Stomach (tissue), 9 donors: ENCODE data around the gene KRT86. TPM values are rescaled to one million over a fixed set of nuclear protein-coding genes. Genes with fewer than 3 reads are reported as not detected.

Experiments
- DNase-seq, 2 donors: peaks; one replicate each; pipeline versions ENCODE4 v3.0.0 to v3.0.0-alpha.2; 2013 to 2019
- H3K27ac ChIP-seq, 5 donors: fragments of 200-600 bp in 4 of 5; sonication (generic) in 4 of 5; one replicate each; pipeline ENCODE4 v1.5.1; 2013 to 2019; ENCODE audit warnings: mild to moderate bottlenecking in 1 of 5, moderate library complexity in 1 of 5
- H3K27me3 ChIP-seq, 3 donors: fragments of 200-600 bp; sonication (generic); one replicate each; pipeline ENCODE4 v1.5.1; 2017 to 2019; ENCODE audit warnings: mixed run types in 1 of 3
- H3K36me3 ChIP-seq, 4 donors: fragments of 200-600 bp; sonication (generic); 1 replicate in 3 of 4; 2 replicates in 1 of 4; pipeline ENCODE4 v1.5.1; 2016 to 2019
- H3K4me1 ChIP-seq, 4 donors: fragments of 200-600 bp; sonication (generic); one replicate each; pipeline ENCODE4 v1.5.1; 2016 to 2019
- H3K4me3 ChIP-seq, 4 donors: fragments of 200-600 bp; sonication (generic) in 3 of 4; one replicate each; pipeline ENCODE4 v1.5.1; 2016 to 2019; ENCODE audit warnings: mild to moderate bottlenecking in 1 of 4
- H3K9me3 ChIP-seq, 4 donors: fragments of 200-600 bp; sonication (generic); one replicate each; pipeline ENCODE4 v1.5.1; 2016 to 2019
- EP300 ChIP-seq: sonication (generic); formaldehyde crosslinking; IDR thresholded peaks from one replicate; pipeline ENCODE4 v1.6.1; 2017; ENCODE audit warnings: antibody characterized with exemption
- POLR2A ChIP-seq, 4 donors: fragments of 450-650 bp; IDR thresholded peaks; one replicate each; pipeline ENCODE4 v1.6.1; 2016; ENCODE audit warnings: antibody characterized with exemption in 4 of 4, control low read depth in 2 of 4, mild to moderate bottlenecking in 1 of 4, moderate library complexity in 1 of 4
- POLR2AphosphoS5 ChIP-seq, 3 donors: sonication (generic); formaldehyde crosslinking; IDR thresholded peaks; one replicate each; pipeline ENCODE4 v1.6.1; 2016; ENCODE audit warnings: antibody characterized with exemption in 3 of 3
- WGBS, 5 donors: extraction: QIAGEN DNeasy Blood & Tissue Kit in 3 of 5; methylation state at CpG; one replicate each; pipeline versions ENCODE4 v1.1.5 to v1.1.7; 2013 to 2018; 5-methylcytosine and 5-hydroxymethylcytosine counted together
- intact Hi-C: fragments of 100-400 bp; cut with DNase I; formaldehyde crosslinking; loops from one replicate; pipeline ENCODE4 v1.15.1; 2023; ENCODE audit warnings: low total_unique reads
- polyA plus RNA-seq, 3 donors: library from polyadenylated mRNA; stranded (reverse); fragments of 200-250 nt; gene quantifications; one replicate each; pipeline ENCODE4 v1.2.3, GENCODE V29; 2013
- total RNA-seq, 5 donors: library from RNA; depleted of rRNA; stranded (reverse); fragments of >200 nt; gene quantifications; one replicate each; pipeline versions ENCODE4 v1.1.0 to v1.2.3, GENCODE V29; 2014 to 2016
- TF ChIP-seq, protein P1 (sequence below), 7 experiments: fragments of 450-650 bp in 4 of 7; fragments of 200-600 bp in 3 of 7; sonication (generic) in 3 of 7; IDR thresholded peaks; one replicate each; pipeline ENCODE4 v1.5.1; 2016 to 2019; ENCODE audit warnings: antibody characterized with exemption in 7 of 7, control low read depth in 2 of 7, mild to moderate bottlenecking in 1 of 7
- donor health status: healthy with polysubstance abuse.
- donor health status: Bipolar disorder and iron deficiency.
- donor health status: healthy.

Gene KRT86
- total and polyA plus RNA-seq, 8 donors: not detected

DNA sequence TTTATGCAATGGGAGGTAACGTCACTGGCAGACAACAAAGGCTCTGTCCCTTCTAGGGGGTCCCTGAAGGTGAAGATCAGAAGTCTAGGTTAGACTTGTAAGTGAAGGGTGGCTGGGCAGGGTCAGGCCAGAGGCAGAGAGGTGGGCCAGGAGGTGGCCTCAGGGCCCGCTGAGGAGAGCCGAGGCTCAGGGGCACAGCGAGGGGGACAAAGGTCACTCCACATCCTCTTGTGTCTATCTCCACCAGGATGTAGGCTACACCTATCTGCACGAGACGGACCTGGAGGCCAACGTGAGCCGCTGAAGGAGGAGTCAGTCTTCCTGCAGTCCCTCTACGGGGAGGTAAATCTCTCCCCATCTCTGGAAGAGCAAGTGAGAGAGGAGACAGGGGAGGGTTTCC is 72.6 kb downstream of the KRT86 start:
- H3K27me3 ChIP-seq: no peaks in the 10 kb centered on the region
- H3K4me3 ChIP-seq: no peak overlapping the region
- peak; percentile 43 to 76 for DNase-seq
- 38 to 59% (median 44%) methylated on average over 9 of the region's 9 CpGs for WGBS, 5 donors
- H3K27ac ChIP-seq: peak overlapping the region; percentile 54 to 81 (median 74)
- TF ChIP-seq, protein P1, sequence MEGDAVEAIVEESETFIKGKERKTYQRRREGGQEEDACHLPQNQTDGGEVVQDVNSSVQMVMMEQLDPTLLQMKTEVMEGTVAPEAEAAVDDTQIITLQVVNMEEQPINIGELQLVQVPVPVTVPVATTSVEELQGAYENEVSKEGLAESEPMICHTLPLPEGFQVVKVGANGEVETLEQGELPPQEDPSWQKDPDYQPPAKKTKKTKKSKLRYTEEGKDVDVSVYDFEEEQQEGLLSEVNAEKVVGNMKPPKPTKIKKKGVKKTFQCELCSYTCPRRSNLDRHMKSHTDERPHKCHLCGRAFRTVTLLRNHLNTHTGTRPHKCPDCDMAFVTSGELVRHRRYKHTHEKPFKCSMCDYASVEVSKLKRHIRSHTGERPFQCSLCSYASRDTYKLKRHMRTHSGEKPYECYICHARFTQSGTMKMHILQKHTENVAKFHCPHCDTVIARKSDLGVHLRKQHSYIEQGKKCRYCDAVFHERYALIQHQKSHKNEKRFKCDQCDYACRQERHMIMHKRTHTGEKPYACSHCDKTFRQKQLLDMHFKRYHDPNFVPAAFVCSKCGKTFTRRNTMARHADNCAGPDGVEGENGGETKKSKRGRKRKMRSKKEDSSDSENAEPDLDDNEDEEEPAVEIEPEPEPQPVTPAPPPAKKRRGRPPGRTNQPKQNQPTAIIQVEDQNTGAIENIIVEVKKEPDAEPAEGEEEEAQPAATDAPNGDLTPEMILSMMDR (IDR thresholded peaks at IDR 0.05): no peak
- TF ChIP-seq POLR2A (IDR thresholded peaks at IDR 0.05) (no peak), EP300 (no peak), POLR2AphosphoS5 (IDR thresholded peaks at IDR 0.05) (peak in 1 of 3 donors; percentile 17)
- peaks cover 4 to 11% (median 9%) of the 10 kb centered on the region in 4 donors for H3K9me3 ChIP-seq
- H3K4me1 ChIP-seq: peaks cover 47 to 71% (median 50%) of the 10 kb centered on the region in 4 donors
- intact Hi-C loops: no loop called here
- no peaks in the 10 kb centered on the region for H3K36me3 ChIP-seq

- Histone ChIP-seq H3K27ac (peak overlapping the region; percentile 70 to 81 (median 75)), H3K36me3 (no peaks in the 10 kb centered on the region), H3K4me3 (no peak overlapping the region), H3K4me1 (peaks cover 50 to 78% (median 54%) of the 10 kb centered on the region in 4 donors), H3K27me3 (no peaks in the 10 kb centered on the region), H3K9me3 (peaks cover 4 to 11% (median 9%) of the 10 kb centered on the region in 4 donors)
- intact Hi-C loops: no loop called here
- peak in 1 of 2 donors; percentile 52 for DNase-seq
- TF ChIP-seq POLR2AphosphoS5 (IDR thresholded peaks at IDR 0.05): no peak
- TF ChIP-seq EP300: no peak
- no peak for TF ChIP-seq POLR2A (IDR thresholded peaks at IDR 0.05)
- TF ChIP-seq, protein P1 (IDR thresholded peaks at IDR 0.05): no peak
- WGBS, 5 donors: 31 to 58% (median 48%) methylated on average over 15 to 16 of the region's 16 CpGs
Measured at GRCh38 chr12:52347551-52348510, 73.4 kb downstream of the KRT86 start.

DNA sequence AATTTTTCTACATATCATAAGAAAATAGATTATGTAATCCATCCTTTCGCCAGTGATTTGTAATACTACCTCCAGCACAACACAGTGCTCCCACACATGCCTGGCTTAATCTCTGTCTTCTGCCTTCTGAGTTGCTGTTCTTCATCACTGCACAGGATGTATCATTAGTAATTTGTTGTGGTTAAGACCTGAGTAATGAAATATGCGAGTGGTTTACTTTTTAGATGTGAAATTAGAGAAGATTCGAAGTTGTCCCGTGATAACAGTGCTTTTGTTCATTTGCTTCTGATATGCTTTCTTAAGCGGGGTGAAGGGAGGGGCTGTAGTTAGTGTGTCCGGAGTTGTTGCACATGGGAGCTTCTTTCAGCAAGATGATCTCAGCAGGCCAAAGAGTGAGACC is 74.8 kb downstream of the KRT86 start:
- Histone ChIP-seq H3K4me3 (no peak overlapping the region), H3K4me1 (peaks cover 50 to 81% (median 54%) of the 10 kb centered on the region in 4 donors), H3K9me3 (peaks cover 0 to under 1% (median 0%) of the 10 kb centered on the region in 4 donors), H3K27ac (no peak overlapping the region), H3K36me3 (no peaks in the 10 kb centered on the region), H3K27me3 (no peaks in the 10 kb centered on the region)
- DNase-seq: no peak
- no peak for TF ChIP-seq EP300
- TF ChIP-seq POLR2A (IDR thresholded peaks at IDR 0.05): no peak
- TF ChIP-seq, protein P1 (IDR thresholded peaks at IDR 0.05): no peak
- TF ChIP-seq POLR2AphosphoS5 (IDR thresholded peaks at IDR 0.05): no peak
- intact Hi-C loops: no loop called here
- 25 to 53% (median 52%) methylated on average over 6 of the region's 6 CpGs for WGBS, 5 donors

DNA sequence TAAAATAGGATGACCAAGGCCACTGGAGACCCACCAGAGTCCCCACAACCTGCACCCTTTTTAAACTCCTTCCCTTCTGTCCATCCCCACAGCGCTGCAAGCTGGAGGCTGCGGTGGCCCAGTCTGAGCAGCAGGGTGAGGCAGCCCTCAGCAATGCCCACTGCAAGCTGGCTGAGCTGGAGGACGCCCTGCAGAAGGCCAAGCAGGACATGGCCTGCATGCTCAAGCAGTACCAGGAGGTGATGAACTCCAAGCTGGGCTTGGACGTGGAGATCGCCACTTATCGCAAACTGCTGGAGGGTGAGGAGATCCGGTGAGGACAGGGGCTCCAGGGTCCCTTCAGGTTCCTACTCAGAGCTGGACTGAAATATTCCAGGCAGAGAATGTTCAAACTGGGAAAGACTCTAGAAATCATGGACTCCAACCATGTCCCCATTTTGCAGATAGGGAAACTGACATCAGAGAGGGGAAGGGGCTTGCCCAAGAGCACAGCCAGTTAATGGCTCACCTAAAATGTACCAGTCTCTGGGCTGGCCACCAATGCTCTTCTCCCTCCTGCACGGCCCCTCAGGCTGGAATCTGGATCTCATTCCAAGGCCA is 75.7 kb downstream of the KRT86 start:
- Histone ChIP-seq H3K4me1 (peaks cover 47 to 75% (median 51%) of the 10 kb centered on the region in 4 donors), H3K27me3 (no peaks in the 10 kb centered on the region), H3K4me3 (no peak overlapping the region), H3K9me3 (no peaks in the 10 kb centered on the region), H3K27ac (no peak overlapping the region), H3K36me3 (no peaks in the 10 kb centered on the region)
- peak in 1 of 2 donors; percentile 14 for DNase-seq
- no peak for TF ChIP-seq EP300
- TF ChIP-seq POLR2AphosphoS5 (IDR thresholded peaks at IDR 0.05): no peak
- intact Hi-C loops: no loop called here
- WGBS, 5 donors: 86 to 92% (median 91%) methylated on average over 8 of the region's 8 CpGs
